Mesothelial cell of epicardium (in vitro differentiated cells): Measurements from ENCODE around the gene CWF19L1. TPM values are rescaled to one million over a fixed set of nuclear protein-coding genes. Genes with fewer than 3 reads are reported as not detected.
A peak's percentile ranks its signal among the peaks of the same experiment; 100 is the strongest.

Source experiments
- DNase-seq, 2 experiments: peaks; one replicate each; pipeline ENCODE4 v3.0.0; 2021; ENCODE audit warnings: low spot score in 2 of 2; ENCODE audit not compliant: unreplicated experiment in 2 of 2
- H3K27ac Mint-ChIP-seq: 2 replicates; pipeline ENCODE4 v1.8.0; 2021; ENCODE audit warnings: mixed read lengths
- H3K27me3 Mint-ChIP-seq: 2 replicates; pipeline ENCODE4 v1.8.0; 2021; ENCODE audit warnings: low read depth, mixed read lengths
- H3K36me3 Mint-ChIP-seq: 2 replicates; pipeline ENCODE4 v1.8.0; 2021; ENCODE audit warnings: mixed read lengths
- H3K4me1 Mint-ChIP-seq: 2 replicates; pipeline ENCODE4 v1.8.0; 2021; ENCODE audit warnings: mixed read lengths
- H3K4me3 Mint-ChIP-seq: 2 replicates; pipeline ENCODE4 v1.8.0; 2021; ENCODE audit warnings: mild to moderate bottlenecking, moderate library complexity, mixed read lengths
- H3K9me3 Mint-ChIP-seq: 2 replicates; pipeline ENCODE4 v1.8.0; 2021; ENCODE audit warnings: mixed read lengths
- CTCF ChIP-seq: fragments of 200-600 bp; sonication (generic); IDR thresholded peaks from one replicate; pipeline ENCODE4 v1.5.0; 2021; ENCODE audit warnings: antibody characterized with exemption; ENCODE audit not compliant: unreplicated experiment
- total RNA-seq: library from RNA; stranded (reverse); gene quantifications from 3 replicates; pipeline ENCODE4 v1.2.1, GENCODE V29; 2021

Gene CWF19L1
- total RNA-seq, 1 donor from 2014 or later = 25.6 TPM

- no peak for TF ChIP-seq CTCF
- no peak overlapping the region for H3K27ac Mint-ChIP-seq
- no peak overlapping the region for H3K4me3 Mint-ChIP-seq
- no peak for DNase-seq
- H3K27me3 Mint-ChIP-seq = no peaks in the 10 kb centered on the region
- no peaks in the 10 kb centered on the region for H3K4me1 Mint-ChIP-seq
- no peaks in the 10 kb centered on the region for H3K9me3 Mint-ChIP-seq
- peaks cover 34% of the 10 kb centered on the region for H3K36me3 Mint-ChIP-seq
Observed at GRCh38 chr10:100239851-100240250, 27.6 kb downstream of the CWF19L1 start.

GRCh38 chr10:100238429-100238828, 29.0 kb downstream of the CWF19L1 start:
- H3K27ac Mint-ChIP-seq = no peak overlapping the region
- peaks cover 30% of the 10 kb centered on the region for H3K36me3 Mint-ChIP-seq
- TF ChIP-seq CTCF = no peak

GRCh38 chr10:100232101-100232500, 35.3 kb downstream of the CWF19L1 start:
- no peak for TF ChIP-seq CTCF
- Mint-ChIP-seq H3K27ac (peak overlapping the region; percentile 16), H3K36me3 (peaks cover 7% of the 10 kb centered on the region), H3K9me3 (no peaks in the 10 kb centered on the region), H3K4me1 (peaks cover 17% of the 10 kb centered on the region), H3K4me3 (no peak overlapping the region), H3K27me3 (no peaks in the 10 kb centered on the region)
- DNase-seq = no peak

More at GRCh38 chr10:100238429-100238828, 29.0 kb downstream of the CWF19L1 start:
- no peaks in the 10 kb centered on the region for H3K27me3 Mint-ChIP-seq
- no peaks in the 10 kb centered on the region for H3K9me3 Mint-ChIP-seq
- H3K4me1 Mint-ChIP-seq = no peaks in the 10 kb centered on the region
- no peak for DNase-seq
- no peak overlapping the region for H3K4me3 Mint-ChIP-seq

- H3K27me3 Mint-ChIP-seq = no peaks in the 10 kb centered on the region
- peaks cover 17% of the 10 kb centered on the region for H3K4me1 Mint-ChIP-seq
- peak overlapping the region; percentile 81 for H3K4me3 Mint-ChIP-seq
- TF ChIP-seq CTCF = no peak
- H3K9me3 Mint-ChIP-seq = no peaks in the 10 kb centered on the region
- peak overlapping the region; percentile 95 for H3K27ac Mint-ChIP-seq
- no peak for DNase-seq
- peaks cover 7% of the 10 kb centered on the region for H3K36me3 Mint-ChIP-seq
Observed at GRCh38 chr10:100229819-100230422, 37.5 kb downstream of the CWF19L1 start.

- Mint-ChIP-seq H3K27ac (no peak overlapping the region), H3K9me3 (no peaks in the 10 kb centered on the region), H3K27me3 (no peaks in the 10 kb centered on the region), H3K4me1 (peaks cover 8% of the 10 kb centered on the region), H3K4me3 (no peak overlapping the region), H3K36me3 (peaks cover 23% of the 10 kb centered on the region)
- TF ChIP-seq CTCF = no peak
- no peak for DNase-seq
Observed at GRCh38 chr10:100223879-100224278, 43.6 kb downstream of the CWF19L1 start.
